Epithelial cell of esophagus (primary cell): ENCODE measurements around the gene ARVCF.

Source experiments
- DNase-seq: peaks from one replicate; pipeline ENCODE4 v3.0.0; 2010; ENCODE audit warnings: low read depth
- H3K4me3 ChIP-seq: 2 replicates; pipeline ENCODE4 v1.5.1; 2011; ENCODE audit warnings: mild to moderate bottlenecking, low read length, control low read depth
- TF ChIP-seq, protein P1 (sequence below): IDR thresholded peaks from 2 replicates; pipeline ENCODE4 v1.5.1; 2011; ENCODE audit warnings: low read depth, mild to moderate bottlenecking, low read length, control low read depth, inconsistent platforms; ENCODE audit not compliant: insufficient read depth; ENCODE audit errors: missing control alignments

ARVCF gene

DNA sequence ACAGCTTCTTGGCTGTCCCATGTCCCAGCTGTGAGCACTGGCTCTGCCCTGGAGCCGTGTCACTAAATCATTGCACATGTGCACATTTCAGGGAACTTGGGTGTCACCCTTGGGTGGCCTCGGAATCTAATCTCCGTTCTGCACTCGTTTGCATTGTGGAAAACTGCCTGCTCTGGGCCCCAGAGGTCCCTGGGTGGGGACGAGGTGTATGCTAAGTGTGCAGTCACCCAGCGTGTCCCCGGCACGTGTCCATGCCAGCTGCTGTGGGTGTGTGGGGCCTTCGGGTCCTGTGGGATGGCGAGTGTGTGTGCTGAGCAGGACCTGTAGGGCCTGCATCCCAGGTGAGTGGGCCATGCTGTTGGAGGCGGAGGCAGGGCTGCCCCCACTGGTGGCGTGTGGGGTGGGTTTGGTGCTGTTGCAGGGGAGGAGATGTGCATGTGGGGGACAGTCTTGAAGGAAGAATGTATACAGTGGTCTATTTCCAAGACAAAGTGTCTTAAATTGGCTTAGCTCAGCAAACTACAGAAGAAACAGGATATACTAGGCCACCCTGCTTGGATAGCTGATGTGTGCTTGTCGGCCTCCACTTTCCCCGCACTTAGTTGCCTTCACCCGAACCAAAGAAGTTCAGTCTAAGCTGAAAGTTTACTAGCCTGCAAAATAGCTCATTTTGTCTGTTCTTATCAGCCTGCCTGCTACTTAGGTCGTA is 18.9 kb upstream of the ARVCF start:
- no peak overlapping the region for H3K4me3 ChIP-seq
- TF ChIP-seq, protein P1, sequence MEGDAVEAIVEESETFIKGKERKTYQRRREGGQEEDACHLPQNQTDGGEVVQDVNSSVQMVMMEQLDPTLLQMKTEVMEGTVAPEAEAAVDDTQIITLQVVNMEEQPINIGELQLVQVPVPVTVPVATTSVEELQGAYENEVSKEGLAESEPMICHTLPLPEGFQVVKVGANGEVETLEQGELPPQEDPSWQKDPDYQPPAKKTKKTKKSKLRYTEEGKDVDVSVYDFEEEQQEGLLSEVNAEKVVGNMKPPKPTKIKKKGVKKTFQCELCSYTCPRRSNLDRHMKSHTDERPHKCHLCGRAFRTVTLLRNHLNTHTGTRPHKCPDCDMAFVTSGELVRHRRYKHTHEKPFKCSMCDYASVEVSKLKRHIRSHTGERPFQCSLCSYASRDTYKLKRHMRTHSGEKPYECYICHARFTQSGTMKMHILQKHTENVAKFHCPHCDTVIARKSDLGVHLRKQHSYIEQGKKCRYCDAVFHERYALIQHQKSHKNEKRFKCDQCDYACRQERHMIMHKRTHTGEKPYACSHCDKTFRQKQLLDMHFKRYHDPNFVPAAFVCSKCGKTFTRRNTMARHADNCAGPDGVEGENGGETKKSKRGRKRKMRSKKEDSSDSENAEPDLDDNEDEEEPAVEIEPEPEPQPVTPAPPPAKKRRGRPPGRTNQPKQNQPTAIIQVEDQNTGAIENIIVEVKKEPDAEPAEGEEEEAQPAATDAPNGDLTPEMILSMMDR: no peak
- no peak for DNase-seq

DNA sequence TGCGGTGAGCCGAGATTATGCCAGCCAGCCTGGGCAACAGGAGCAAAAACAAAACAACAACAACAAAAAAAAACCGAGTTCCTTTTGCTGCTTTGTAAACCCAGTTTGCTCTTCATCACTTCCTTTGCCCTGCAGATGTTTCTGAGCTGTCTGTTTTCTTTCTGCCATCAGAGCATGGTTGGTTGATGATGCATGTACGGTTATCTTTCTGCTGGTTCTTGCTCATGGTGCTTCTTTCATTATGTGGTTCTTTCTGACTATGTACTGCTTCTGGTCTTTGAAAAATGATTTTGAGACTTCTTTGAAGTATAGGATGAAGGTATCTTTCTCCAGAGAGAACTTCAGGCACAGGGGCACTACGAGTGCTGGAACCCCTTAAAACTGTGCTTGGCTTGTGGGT is 17.5 kb upstream of the ARVCF start:
- TF ChIP-seq, protein P1: no peak
- DNase-seq: no peak

DNA sequence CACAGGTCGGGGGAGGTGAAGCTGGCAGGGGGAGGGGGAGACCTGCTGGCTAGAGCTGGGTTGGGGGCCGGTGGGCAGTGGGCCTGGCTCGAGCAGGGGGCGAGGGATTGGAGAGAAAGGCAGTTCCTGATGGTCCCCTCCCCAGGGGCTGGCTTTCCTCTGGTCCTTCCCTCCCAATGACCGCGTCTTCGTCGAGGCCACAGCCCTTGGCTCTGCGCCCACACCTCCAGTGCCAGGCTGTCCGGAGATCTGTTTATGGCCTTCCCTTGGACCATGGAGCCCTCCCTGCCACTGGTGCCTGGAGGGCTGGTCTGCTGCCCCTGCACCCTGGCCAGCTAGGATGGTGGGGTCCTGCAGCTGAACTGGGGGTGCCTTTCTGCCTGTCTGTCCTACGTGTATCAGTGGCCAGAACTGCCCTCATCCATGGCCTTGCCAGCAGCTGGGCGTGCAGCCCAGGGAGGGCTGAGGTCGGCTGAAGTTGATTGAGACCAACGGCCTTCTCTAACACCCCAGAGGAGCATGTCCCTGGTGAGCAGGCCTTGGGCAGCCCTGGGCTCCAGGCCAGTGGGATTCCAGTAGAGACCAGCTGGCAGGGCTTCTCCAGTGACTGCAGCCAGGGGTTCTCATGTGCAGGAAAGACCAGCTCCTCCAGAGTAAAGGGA is 16.6 kb upstream of the ARVCF start:
- H3K4me3 ChIP-seq: no peak overlapping the region
- DNase-seq: no peak
- TF ChIP-seq, protein P1: no peak

More for the DNA sequence above, 17.5 kb upstream of the ARVCF start:
- H3K4me3 ChIP-seq: no peak overlapping the region

DNA sequence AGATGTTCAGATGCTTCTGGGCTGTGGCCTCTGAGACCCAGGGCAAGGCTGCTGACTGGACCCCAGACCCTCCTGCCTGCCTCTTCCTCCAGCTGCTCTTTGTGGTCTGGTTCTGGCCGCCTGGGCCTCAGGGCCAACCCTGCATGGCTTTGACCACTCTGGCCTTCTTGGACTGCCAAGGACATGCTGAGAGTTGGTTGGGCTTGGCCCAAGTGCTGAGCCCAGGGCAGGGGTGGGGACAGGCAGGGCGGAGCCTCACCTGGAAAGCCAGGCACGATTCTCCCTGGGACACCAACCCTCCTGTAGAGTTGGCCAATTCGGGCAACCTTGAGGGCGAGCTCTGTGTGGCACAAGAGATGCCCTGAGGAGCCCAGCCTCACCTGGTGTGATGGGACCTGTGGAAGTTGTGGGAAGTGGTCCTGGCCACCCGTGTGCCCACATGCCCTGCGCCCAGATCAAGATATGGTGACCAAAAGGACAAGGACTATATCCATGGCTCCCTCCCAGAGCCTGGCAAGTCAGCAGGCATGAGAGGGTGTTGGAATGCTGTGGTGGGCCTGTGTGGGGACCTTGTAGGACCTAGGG is 15.9 kb upstream of the ARVCF start:
- DNase-seq: no peak
- H3K4me3 ChIP-seq: no peak overlapping the region
- TF ChIP-seq, protein P1: no peak

DNA sequence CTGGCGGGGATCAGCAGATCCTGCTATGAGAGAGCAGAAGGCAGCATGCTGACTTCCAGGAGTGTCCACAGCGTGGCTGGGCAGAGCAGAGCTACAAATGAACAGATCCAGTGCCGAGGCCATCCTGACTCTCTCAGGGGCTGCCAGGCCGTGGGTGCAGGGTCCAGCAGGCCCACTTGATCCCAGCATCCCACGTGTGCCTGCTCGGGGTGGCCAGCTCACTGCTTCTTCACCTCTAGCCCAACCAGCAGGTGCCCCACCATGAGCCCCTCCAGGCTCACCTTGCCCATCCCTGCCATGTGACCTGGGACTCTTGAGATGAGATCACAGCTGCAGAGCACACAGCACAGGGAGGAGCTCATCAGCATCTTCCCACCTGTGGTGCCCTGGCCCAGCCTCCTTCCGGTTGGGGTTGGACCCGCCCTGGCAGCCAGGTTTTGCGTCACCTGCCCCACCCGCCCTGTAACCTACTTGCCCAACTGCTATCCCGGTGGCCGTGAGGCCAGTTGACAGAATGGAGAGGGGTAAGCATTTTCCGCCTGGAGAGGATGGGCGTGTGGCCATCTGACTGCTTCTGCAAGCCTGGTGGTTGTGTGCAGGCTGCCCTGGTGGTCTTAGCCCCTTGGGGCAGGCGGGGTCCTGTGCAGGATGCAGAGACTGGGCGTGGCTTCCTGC is 15.2 kb upstream of the ARVCF start:
- no peak overlapping the region for H3K4me3 ChIP-seq
- TF ChIP-seq, protein P1: no peak
- DNase-seq: peak; percentile 46

DNA sequence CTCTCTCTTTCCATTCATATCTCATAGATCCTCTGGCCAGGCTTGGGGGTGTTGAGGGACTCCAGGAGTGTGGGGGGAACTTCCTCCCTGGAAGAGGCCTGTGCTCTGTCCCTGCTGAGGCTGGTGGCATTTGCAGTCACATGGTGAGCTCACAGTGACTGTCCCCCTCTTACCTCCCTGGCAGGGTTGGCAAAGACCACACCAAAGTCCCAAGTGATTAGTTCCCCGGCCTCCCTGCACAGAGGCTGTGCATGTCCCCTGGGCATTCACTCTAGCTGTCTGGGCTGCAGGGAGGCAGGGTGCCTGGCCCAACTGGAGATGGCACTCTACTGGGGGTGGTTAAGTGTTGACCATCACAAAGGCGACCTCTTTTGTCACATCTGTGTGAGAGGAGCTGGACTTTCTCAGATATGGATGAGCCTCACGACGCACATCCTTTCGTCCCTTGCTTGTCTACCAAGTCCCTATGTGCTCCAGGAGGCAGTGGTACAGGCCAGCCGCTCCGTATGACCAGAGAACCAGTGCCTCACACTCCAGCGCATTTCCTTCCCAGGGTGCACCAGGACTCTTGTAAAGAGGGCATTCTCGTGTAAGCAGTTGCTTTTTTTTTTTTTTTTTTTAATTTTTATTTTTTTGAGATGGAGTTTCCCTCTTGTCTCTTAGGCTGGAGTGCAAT is 13.1 kb upstream of the ARVCF start:
- TF ChIP-seq, protein P1: no peak
- H3K4me3 ChIP-seq: no peak overlapping the region
- no peak for DNase-seq
